Measurements from ENCODE around the gene RNPEPL1.
"Not testable (repeated sequence)": the region's sequence is repeated elsewhere in the genome, so short reads cannot be mapped to it uniquely, and the experiment has no call there.

Gene RNPEPL1

DNA sequence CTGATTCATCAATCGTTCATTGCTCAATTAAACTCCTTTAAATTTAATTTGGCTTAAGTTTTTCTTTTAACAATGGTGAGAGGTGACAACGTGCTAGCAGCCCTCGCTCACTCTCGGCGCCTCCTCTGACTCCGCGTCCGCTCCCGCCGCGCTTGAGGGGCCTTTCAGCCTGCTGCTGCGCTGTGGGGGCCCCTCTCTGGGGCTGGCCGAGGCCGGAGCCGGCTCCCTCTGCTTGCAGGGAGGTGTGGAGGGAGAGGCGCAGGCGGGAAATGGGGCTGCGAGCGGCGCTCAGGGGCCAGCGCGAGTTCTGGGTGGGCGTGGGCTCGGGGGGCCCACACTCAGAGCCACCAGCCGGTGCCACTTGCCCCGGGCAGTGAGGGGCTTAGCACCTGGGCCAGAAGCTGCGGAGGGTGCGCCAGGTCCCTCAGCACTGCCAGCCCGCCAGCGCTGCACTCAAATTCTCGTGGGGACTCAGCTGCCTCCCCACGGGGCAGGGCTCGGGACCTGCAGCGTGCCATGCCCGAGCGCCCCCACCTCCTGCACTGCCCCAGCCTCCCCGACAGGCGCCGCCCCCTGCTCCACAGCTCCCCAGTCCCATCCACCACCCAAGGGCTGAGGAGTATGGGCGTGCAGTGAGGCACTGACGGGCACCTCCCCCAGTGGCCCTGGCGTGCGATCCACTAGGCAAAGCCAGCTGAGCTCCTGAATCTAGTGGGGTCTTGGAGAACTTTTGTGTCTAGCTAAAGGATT, 30.1 kb upstream of the RNPEPL1 start:
- DNase-seq (ENCODE audit: low spot score), result no peak

DNA sequence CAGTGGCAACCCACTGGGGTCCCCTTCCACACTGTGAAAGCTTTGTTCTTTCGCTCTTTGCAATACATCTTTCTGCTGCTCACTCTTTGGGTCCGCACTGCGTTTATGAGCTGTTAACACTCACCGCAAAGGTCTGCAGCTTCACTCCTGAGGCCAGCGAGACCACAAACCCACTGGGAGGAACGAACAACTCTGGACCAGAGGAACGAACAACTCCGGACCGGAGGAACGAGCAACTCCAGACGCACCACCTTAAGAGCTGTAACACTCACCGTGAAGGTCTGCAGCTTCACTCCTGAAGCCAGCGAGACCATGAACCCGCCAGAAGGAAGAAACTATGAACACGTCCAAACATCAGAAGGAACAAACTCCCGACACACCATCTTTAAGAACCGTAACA, 29.2 kb upstream of the RNPEPL1 start:
- DNase-seq (ENCODE audit: low spot score), result not testable (repeated sequence)

- DNase-seq (ENCODE audit: low spot score), result no peak
These were observed 28.4 kb upstream of the RNPEPL1 start for GRCh38 chr2:240539906-240540305.

- DNase-seq (ENCODE audit: low spot score), result no peak
These were observed 17.0 kb upstream of the RNPEPL1 start for GRCh38 chr2:240551288-240551687.

DNA sequence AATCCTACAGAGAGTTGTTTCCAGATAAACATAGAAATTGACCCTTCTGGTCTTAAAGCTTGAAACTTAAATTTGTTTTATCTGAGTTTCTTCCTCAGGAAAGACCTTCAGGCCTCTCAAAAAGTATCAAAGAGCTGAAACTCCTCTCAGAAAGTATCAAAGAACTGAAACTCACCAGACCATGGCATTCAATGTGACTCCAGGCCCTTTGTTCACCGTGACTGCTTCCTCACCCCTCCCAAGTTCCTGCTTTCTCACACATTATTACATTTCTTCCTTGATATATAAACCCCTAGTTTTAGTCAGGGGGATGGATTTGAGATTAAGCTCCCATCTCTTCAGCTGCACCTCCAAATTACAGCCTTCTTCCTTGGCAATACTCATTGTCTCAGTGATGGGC, 16.5 kb upstream of the RNPEPL1 start:
- DNase-seq (ENCODE audit: low spot score), result peak; percentile 60

- DNase-seq (ENCODE audit: low spot score), result no peak
These were observed 14.3 kb upstream of the RNPEPL1 start for GRCh38 chr2:240553956-240554480.

GRCh38 chr2:240554767-240555493, 13.4 kb upstream of the RNPEPL1 start:
- no peak for DNase-seq (ENCODE audit: low spot score)

- no peak for DNase-seq (ENCODE audit: low spot score)
These were observed 12.6 kb upstream of the RNPEPL1 start for GRCh38 chr2:240555541-240556250.

DNA sequence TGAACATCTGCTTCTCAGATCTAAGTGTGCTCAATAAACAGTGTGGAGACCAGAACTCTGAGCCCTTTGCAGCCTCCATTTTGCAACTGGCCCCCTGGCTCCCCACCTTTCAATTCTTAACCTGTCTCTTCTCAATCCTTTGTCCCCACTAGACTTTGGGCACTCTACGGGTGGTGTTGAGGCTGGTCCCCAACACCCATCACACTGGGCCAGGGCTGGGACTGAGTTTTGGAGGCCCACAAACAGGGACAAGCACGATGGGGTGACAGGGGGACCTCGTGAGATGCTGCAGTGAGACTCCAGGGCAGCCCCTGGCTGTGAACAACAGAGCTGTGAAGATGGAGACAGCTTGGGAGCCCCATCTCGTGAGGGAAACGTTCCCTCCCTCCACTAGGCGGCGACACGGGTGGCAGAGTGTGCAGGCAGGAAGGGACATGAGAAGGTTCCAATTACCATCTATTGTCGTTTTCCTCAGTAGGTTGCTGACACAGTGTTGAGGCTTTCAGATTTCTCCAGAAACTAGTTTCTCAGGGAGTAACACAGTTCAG, 11.7 kb upstream of the RNPEPL1 start:
- DNase-seq (ENCODE audit: low spot score), result peak; percentile 69

GRCh38 chr2:240557101-240557751, 11.1 kb upstream of the RNPEPL1 start:
- DNase-seq (ENCODE audit: low spot score), result no peak

- DNase-seq (ENCODE audit: low spot score), result peak; percentile 78
These were observed 10.5 kb upstream of the RNPEPL1 start, which contains the start of gene ANKMY1 for GRCh38 chr2:240557808-240558207. ANKMY1 (minus strand) TSS chr2:240557988; CDS start chr2:240557335, 653 bp downstream.

- no peak for DNase-seq (ENCODE audit: low spot score)
These were observed 10.0 kb upstream of the RNPEPL1 start for GRCh38 chr2:240558236-240558761.

GRCh38 chr2:240559286-240559685, 9.0 kb upstream of the RNPEPL1 start:
- no peak for DNase-seq (ENCODE audit: low spot score)

DNA sequence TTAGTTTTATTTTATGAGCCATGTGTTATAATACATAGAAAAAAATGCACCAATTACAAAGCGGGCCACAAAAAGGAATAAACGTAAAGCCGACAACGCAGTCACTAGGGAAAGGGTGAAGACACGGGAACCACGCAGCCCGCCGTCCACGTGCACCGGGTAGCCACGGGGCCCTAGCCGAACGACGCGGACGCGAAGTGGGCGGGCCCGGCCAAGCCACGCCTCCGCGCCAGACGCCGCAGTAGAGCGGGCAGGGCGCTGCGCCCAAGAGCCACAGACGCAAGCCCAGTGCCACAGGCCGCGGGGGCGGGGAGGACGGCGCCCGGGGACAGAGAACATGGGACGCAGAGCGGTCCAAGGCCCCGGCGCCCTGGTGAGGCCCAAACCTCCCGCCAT, 8.2 kb upstream of the RNPEPL1 start, which contains the start of gene DUSP28:
Gene DUSP28 (plus strand): TSS at position 274 of the 396 bp plus-strand sequence. CDS start 328 bp downstream, outside the sequence.
- DNase-seq (ENCODE audit: low spot score), result peak; percentile 88

- DNase-seq (ENCODE audit: low spot score), result peak; percentile 97
These were observed 7.6 kb upstream of the RNPEPL1 start for GRCh38 chr2:240560480-240561324.

DNA sequence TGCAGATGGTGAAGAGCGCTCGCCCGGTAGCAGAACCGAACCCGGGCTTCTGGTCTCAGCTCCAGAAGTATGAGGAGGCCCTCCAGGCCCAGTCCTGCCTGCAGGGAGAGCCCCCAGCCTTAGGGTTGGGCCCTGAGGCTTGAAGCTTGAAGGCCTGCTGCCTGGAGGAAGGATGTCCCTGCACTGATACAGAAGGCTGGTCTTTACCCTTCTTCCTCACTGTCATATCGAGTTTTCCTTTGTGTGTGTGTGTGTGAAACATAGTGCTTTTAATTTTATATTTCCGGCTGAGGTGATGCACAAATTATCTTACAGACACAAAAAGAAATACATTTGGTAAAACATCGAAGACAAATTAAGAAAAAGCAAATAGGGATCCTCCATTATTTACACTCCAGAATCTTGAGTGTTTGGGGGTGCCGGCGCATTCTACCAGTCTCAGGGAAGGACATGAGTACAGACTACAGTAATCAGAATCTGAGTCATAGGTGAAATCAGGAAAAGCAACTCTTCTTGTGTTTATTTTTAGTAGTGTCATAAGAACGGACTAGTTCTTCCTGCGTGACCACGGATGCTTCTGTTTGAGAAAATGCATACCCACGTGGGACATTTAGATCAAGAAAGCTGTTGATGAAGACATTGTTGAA, 6.8 kb upstream of the RNPEPL1 start:
- DNase-seq (ENCODE audit: low spot score), result peak; percentile 71

GRCh38 chr2:240563231-240563630, 5.1 kb upstream of the RNPEPL1 start:
- DNase-seq (ENCODE audit: low spot score), result not testable (repeated sequence)

DNA sequence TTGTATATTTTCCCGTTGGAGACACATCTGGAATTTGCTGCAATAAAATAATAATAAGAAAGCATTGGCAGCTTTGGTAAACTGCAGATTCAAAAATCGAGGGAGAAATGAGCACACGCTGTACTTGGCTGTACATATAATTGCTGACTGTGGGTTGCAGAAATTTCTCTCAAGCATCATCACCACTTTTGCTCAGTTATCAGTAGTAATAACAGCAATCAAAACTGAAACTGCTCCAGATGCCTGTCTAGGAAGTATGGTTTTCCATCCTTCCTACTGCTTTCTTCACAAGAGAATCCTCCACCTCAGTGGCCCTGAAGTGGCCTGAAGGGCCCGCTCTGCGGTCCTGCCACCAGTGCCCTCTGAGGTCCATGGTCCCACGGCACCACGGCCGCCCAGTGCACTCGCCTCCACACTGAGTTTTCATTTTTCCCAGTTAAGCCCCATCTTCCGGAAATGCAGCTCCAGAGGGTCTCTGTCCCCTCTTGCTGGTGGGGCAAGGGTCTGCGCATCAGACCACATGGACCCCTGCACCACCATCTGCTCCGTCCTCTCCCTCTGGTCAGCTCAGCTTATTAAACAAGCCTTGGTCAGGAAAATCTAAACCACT, 4.2 kb upstream of the RNPEPL1 start:
- no peak for DNase-seq (ENCODE audit: low spot score)
